Measurements from ENCODE around the gene RBP3. TPM values are rescaled to one million over a fixed set of nuclear protein-coding genes. Genes with fewer than 3 reads are reported as not detected.

RBP3 gene
- total RNA-seq, 1 experiment from 2014 or later, result not detected

- H3K36me3 Mint-ChIP-seq (ENCODE audit: insufficient read depth, unreplicated experiment), result peaks cover 4% of the 10 kb centered on the region
- BruUV-seq (replicated peaks), result no TSS peak
- no peak for TF ChIP-seq CTCF (IDR thresholded peaks at IDR 0.05; ENCODE audit: insufficient read depth in 1 of 2, low read depth in 1 of 2, low read length in 1 of 2, severe bottlenecking in 1 of 2, unreplicated experiment in 1 of 2)
- no peak overlapping the region for H3K4me3 ChIP-seq (ENCODE audit: low read depth, low read length)
- ChIA-PET POLR2A (no interaction called here), CTCF (interaction anchor here (0.8 to 1.2 kb wide), 4 partner anchors 20 to 73 kb away, joined by 3 to 4 read pairs (median 3); no protein-coding TSS in a partner anchor)
- peaks cover 49% of the 10 kb centered on the region for H3K4me1 Mint-ChIP-seq (ENCODE audit: low read depth, unreplicated experiment)
- peaks cover 8% of the 10 kb centered on the region for H3K27me3 Mint-ChIP-seq (ENCODE audit: insufficient read depth, unreplicated experiment)
- peaks cover 4% of the 10 kb centered on the region; the same call in 1 of the 2 replicates for H3K9me3 ChIP-seq
- peaks cover 41% of the 10 kb centered on the region for H3K4me1 ChIP-seq
- no peak overlapping the region for H3K4me3 Mint-ChIP-seq (ENCODE audit: unreplicated experiment)
- no peak for DNase-seq
- no peaks in the 10 kb centered on the region for H3K27me3 ChIP-seq (replicated peaks; ENCODE audit: control insufficient read depth, insufficient read depth, low read length)
- H3K36me3 ChIP-seq (ENCODE audit: control insufficient read depth, insufficient read depth, low read length), result peaks cover 1% of the 10 kb centered on the region; the same call in 1 of the 2 replicates
- no peak overlapping the region for H3K27ac Mint-ChIP-seq (ENCODE audit: unreplicated experiment)
- no peaks in the 10 kb centered on the region for H3K9me3 Mint-ChIP-seq (ENCODE audit: unreplicated experiment)
- intact Hi-C loops (cut with micrococcal nuclease; ENCODE audit: unreplicated experiment), result no loop called here
These were observed 33.5 kb downstream of the RBP3 start for GRCh38 chr10:47381427-47382379.

GRCh38 chr10:47383261-47384147 is 35.3 kb downstream of the RBP3 start:
- peak overlapping the region; percentile 80 for H3K4me3 Mint-ChIP-seq (ENCODE audit: unreplicated experiment)
- Histone ChIP-seq H3K4me1 (peaks cover 41% of the 10 kb centered on the region), H3K4me3 (ENCODE audit: low read depth, low read length) (peak overlapping the region; percentile 77), H3K36me3 (ENCODE audit: control insufficient read depth, insufficient read depth, low read length) (peaks cover 1% of the 10 kb centered on the region; the same call in 1 of the 2 replicates), H3K9me3 (peaks cover 4% of the 10 kb centered on the region; the same call in 1 of the 2 replicates), H3K27me3 (replicated peaks; ENCODE audit: control insufficient read depth, insufficient read depth, low read length) (no peaks in the 10 kb centered on the region)
- BruUV-seq (replicated peaks), result TSS peak; percentile 71
- H3K4me1 Mint-ChIP-seq (ENCODE audit: low read depth, unreplicated experiment), result peaks cover 41% of the 10 kb centered on the region
- peak overlapping the region; percentile 16 for H3K27ac Mint-ChIP-seq (ENCODE audit: unreplicated experiment)
- no peak for DNase-seq
- intact Hi-C loops (cut with micrococcal nuclease; ENCODE audit: unreplicated experiment), result loop anchor here (1.0 to 2.0 kb wide), 2 partner anchors 13 to 19 kb away; no protein-coding TSS in a partner anchor
- peaks cover 8% of the 10 kb centered on the region for H3K27me3 Mint-ChIP-seq (ENCODE audit: insufficient read depth, unreplicated experiment)
- peaks cover 15% of the 10 kb centered on the region for H3K9me3 Mint-ChIP-seq (ENCODE audit: unreplicated experiment)
- TF ChIP-seq CTCF (IDR thresholded peaks at IDR 0.05; ENCODE audit: insufficient read depth in 1 of 2, low read depth in 1 of 2, low read length in 1 of 2, severe bottlenecking in 1 of 2, unreplicated experiment in 1 of 2), result no peak
- peaks cover 4% of the 10 kb centered on the region for H3K36me3 Mint-ChIP-seq (ENCODE audit: insufficient read depth, unreplicated experiment)
- CTCF ChIA-PET, result interaction anchor here (0.6 to 2.3 kb wide), 10 partner anchors 13 to 1749 kb away, joined by 3 to 13 read pairs (median 4); no protein-coding TSS in a partner anchor
- POLR2A ChIA-PET, result interaction anchor here (0.6 to 1.5 kb wide), 6 partner anchors 12 to 23 kb away, joined by 3 to 10 read pairs (median 5); no protein-coding TSS in a partner anchor

All from Caco-2 (cell line).